ENCODE data around the gene ADPRHL1. TPM values are rescaled to one million over a fixed set of nuclear protein-coding genes. Genes with fewer than 3 reads are reported as not detected.
A peak's percentile ranks its signal among the peaks of the same experiment; 100 is the strongest.

The ADPRHL1 gene
- polyA plus RNA-seq, 3 donors, result 0.15 to 0.52 (median 0.27) TPM

DNA sequence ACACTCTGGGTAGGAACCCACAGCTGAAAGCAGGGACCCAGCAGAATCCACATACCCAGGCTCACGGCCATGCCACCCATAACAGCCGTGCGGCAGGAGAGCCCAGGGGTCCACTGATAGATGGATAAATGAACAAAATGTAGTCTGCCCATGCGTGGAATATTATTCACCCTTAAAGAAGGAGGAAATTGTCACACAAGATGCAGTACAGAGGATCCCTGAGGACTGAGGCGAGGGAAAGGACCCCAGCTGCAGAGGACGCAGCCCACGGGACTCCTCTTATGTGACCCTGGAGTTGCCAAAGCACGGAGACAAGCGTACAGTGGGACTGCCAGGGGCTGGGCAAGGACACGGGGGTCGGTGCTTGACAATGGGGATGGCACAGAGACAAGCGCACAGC, 100.0 kb downstream of the ADPRHL1 start:
- 86% methylated on average over 10 of the region's 12 CpGs for WGBS (ENCODE audit: insufficient coverage)
- H3K4me3 Mint-ChIP-seq, result no peak overlapping the region
- peak overlapping the region in 1 of 7 donors; percentile 25 for H3K27ac Mint-ChIP-seq
- no peak overlapping the region for H3K27ac ChIP-seq (ENCODE audit: low read depth in 1 of 2, low read length in 2 of 2)
- H3K9ac ChIP-seq (ENCODE audit: insufficient read depth, low read length, poor library complexity, severe bottlenecking), result no peak overlapping the region
- peaks cover 3 to 14% (median 5%) of the 10 kb centered on the region in 7 donors for H3K9me3 Mint-ChIP-seq
- no peaks in the 10 kb centered on the region for H3K27me3 ChIP-seq (ENCODE audit: control insufficient read depth in 2 of 2, insufficient read depth in 2 of 2, low read length in 2 of 2)
- no peaks in the 10 kb centered on the region for H3K79me2 ChIP-seq (ENCODE audit: insufficient read depth, low read length)
- no peak overlapping the region for H2AFZ ChIP-seq (ENCODE audit: insufficient read depth, low read depth, low read length, poor library complexity, severe bottlenecking)
- H3K4me2 ChIP-seq (replicated peaks; ENCODE audit: extremely low read depth, low read length, poor library complexity, severe bottlenecking), result no peak overlapping the region
- DNase-seq, result no peak
- intact Hi-C loops (cut with micrococcal nuclease), result no loop called here
- no peak overlapping the region for H3K4me3 ChIP-seq (replicated peaks in 1 of 3; ENCODE audit: low read depth in 2 of 3, low read length in 3 of 3)
- no peaks in the 10 kb centered on the region for H3K4me1 ChIP-seq (ENCODE audit: control insufficient read depth in 1 of 2, insufficient read depth in 2 of 2, low read length in 2 of 2)
- H3K9me3 ChIP-seq (replicated peaks in 1 of 2; ENCODE audit: control insufficient read depth in 1 of 2, insufficient read depth in 1 of 2, low read length in 2 of 2), result peaks cover 6% of the 10 kb centered on the region in 2 donors
- no peaks in the 10 kb centered on the region for H4K20me1 ChIP-seq (ENCODE audit: insufficient read depth, low read length)
- no peaks in the 10 kb centered on the region for H3K36me3 Mint-ChIP-seq
- H3K27me3 Mint-ChIP-seq (ENCODE audit: low read depth in 3 of 3), result peaks cover 6 to 13% (median 12%) of the 10 kb centered on the region in 3 donors
- TF ChIP-seq, protein P1, sequence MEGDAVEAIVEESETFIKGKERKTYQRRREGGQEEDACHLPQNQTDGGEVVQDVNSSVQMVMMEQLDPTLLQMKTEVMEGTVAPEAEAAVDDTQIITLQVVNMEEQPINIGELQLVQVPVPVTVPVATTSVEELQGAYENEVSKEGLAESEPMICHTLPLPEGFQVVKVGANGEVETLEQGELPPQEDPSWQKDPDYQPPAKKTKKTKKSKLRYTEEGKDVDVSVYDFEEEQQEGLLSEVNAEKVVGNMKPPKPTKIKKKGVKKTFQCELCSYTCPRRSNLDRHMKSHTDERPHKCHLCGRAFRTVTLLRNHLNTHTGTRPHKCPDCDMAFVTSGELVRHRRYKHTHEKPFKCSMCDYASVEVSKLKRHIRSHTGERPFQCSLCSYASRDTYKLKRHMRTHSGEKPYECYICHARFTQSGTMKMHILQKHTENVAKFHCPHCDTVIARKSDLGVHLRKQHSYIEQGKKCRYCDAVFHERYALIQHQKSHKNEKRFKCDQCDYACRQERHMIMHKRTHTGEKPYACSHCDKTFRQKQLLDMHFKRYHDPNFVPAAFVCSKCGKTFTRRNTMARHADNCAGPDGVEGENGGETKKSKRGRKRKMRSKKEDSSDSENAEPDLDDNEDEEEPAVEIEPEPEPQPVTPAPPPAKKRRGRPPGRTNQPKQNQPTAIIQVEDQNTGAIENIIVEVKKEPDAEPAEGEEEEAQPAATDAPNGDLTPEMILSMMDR (IDR thresholded peaks at IDR 0.05), result no peak
- H3K4me1 Mint-ChIP-seq, result no peaks in the 10 kb centered on the region
- H3K36me3 ChIP-seq (replicated peaks in 1 of 2; ENCODE audit: control insufficient read depth in 1 of 2, insufficient read depth in 2 of 2, low read length in 2 of 2), result no peaks in the 10 kb centered on the region

DNA sequence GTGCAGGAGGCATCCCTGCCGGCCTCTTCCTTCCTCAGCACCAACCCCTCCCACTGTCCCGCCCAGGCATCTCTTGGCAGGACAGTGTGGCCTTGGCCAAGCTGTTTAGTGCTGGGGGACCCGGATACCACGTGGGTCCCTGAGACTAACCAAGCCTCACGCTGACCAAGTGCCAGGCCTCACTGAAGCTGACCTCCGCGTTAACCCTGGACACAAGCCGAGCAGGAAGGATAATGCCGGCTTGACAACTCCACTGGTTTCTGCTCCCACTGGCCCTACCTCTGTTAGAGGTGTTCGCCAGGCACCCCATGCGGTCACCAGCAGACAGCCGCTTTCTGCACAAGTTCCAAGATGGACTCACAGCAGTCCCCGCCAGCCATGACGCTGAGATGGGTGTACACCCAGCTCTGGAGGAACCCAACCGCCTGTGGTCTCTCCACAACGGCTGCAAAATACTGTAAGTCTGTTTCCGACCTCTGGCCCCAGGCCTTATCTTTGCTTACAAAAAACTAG, 101.7 kb downstream of the ADPRHL1 start:
- TF ChIP-seq, protein P1 (IDR thresholded peaks at IDR 0.05), result no peak
- H2AFZ ChIP-seq (ENCODE audit: insufficient read depth, low read depth, low read length, poor library complexity, severe bottlenecking), result no peak overlapping the region
- no peaks in the 10 kb centered on the region for H3K36me3 ChIP-seq (replicated peaks in 1 of 2; ENCODE audit: control insufficient read depth in 1 of 2, insufficient read depth in 2 of 2, low read length in 2 of 2)
- H4K20me1 ChIP-seq (ENCODE audit: insufficient read depth, low read length), result no peaks in the 10 kb centered on the region
- Mint-ChIP-seq H3K27me3 (ENCODE audit: low read depth in 3 of 3) (peaks cover 3 to 11% (median 8%) of the 10 kb centered on the region in 3 donors), H3K4me1 (no peaks in the 10 kb centered on the region), H3K27ac (no peak overlapping the region), H3K4me3 (no peak overlapping the region), H3K9me3 (peaks cover 11 to 27% (median 17%) of the 10 kb centered on the region in 7 donors), H3K36me3 (no peaks in the 10 kb centered on the region)
- peaks cover 12 to 15% of the 10 kb centered on the region in 2 donors for H3K9me3 ChIP-seq (replicated peaks in 1 of 2; ENCODE audit: control insufficient read depth in 1 of 2, insufficient read depth in 1 of 2, low read length in 2 of 2)
- no peaks in the 10 kb centered on the region for H3K79me2 ChIP-seq (ENCODE audit: insufficient read depth, low read length)
- H3K4me3 ChIP-seq (replicated peaks in 1 of 3; ENCODE audit: low read depth in 2 of 3, low read length in 3 of 3), result no peak overlapping the region
- H3K27ac ChIP-seq (ENCODE audit: low read depth in 1 of 2, low read length in 2 of 2), result no peak overlapping the region
- no peaks in the 10 kb centered on the region for H3K27me3 ChIP-seq (ENCODE audit: control insufficient read depth in 2 of 2, insufficient read depth in 2 of 2, low read length in 2 of 2)
- no peak overlapping the region for H3K9ac ChIP-seq (ENCODE audit: insufficient read depth, low read length, poor library complexity, severe bottlenecking)
- WGBS (ENCODE audit: insufficient coverage), result 91% methylated on average over 15 of the region's 17 CpGs
- intact Hi-C loops (cut with micrococcal nuclease), result no loop called here
- DNase-seq, result no peak
- H3K4me1 ChIP-seq (ENCODE audit: control insufficient read depth in 1 of 2, insufficient read depth in 2 of 2, low read length in 2 of 2), result no peaks in the 10 kb centered on the region
- H3K4me2 ChIP-seq (replicated peaks; ENCODE audit: extremely low read depth, low read length, poor library complexity, severe bottlenecking), result no peak overlapping the region

Measured in CD14-positive monocyte (primary cell).